Pancreas (tissue), 10 donors: ENCODE data around the gene ITPA. TPM values are rescaled to one million over a fixed set of nuclear protein-coding genes. Genes with fewer than 3 reads are reported as not detected.
"Not testable (repeated sequence)": the region's sequence is repeated elsewhere in the genome, so short reads cannot be mapped to it uniquely, and the experiment has no call there.

Source experiments
- ATAC-seq, 4 donors: fragments of 200-7000 bp; cut with Tn5 transposase; one replicate each; pipeline versions ENCODE4 v1.8.0 to v1.9.1; 2020; ENCODE audit warnings: mild to moderate bottlenecking in 4 of 4, moderate library complexity in 4 of 4
- DNase-seq, 6 donors: peaks; one replicate each; pipeline ENCODE4 v3.0.0-alpha.2; 2020
- FAIRE-seq: peaks from 2 replicates; lab custom pipeline; 2012; peaks lifted over from hg19 to GRCh38; lab: Jason Lieb, UNC
- H3K27ac ChIP-seq, 4 donors: fragments of 200-600 bp; sonication (generic); 1 replicate in 3 of 4; 2 replicates in 1 of 4; pipeline versions ENCODE4 v1.5.0 to v1.8.0; 2020
- H3K27me3 ChIP-seq, 4 donors: fragments of 200-600 bp; one replicate each; pipeline ENCODE4 v1.8.0; 2021
- H3K36me3 ChIP-seq, 3 donors: fragments of 200-600 bp; sonication (generic) in 1 of 3; one replicate each; pipeline versions ENCODE4 v1.5.0 to v1.8.0; 2020 to 2021
- H3K4me1 ChIP-seq, 3 donors: fragments of 200-600 bp; one replicate each; pipeline ENCODE4 v1.8.0; 2021
- H3K4me3 ChIP-seq, 4 donors: fragments of 200-600 bp; sonication (generic) in 2 of 4; one replicate each; pipeline versions ENCODE4 v1.5.0 to v1.8.0; 2020 to 2021
- H3K9me3 ChIP-seq, 4 donors: fragments of 200-600 bp; one replicate each; pipeline ENCODE4 v1.8.0; 2021
- CTCF ChIP-seq, 4 donors: fragments of 200-600 bp; sonication (generic) in 3 of 4; IDR thresholded peaks; one replicate each; pipeline versions ENCODE4 v1.5.0 to v1.8.0; 2021; ENCODE audit warnings: antibody characterized with exemption in 4 of 4
- WGBS, 2 donors: extraction: QIAGEN DNeasy Blood & Tissue Kit; methylation state at CpG; one replicate each; pipeline ENCODE4 v1.1.7; 2013; 5-methylcytosine and 5-hydroxymethylcytosine counted together
- intact Hi-C, 3 donors: fragments of 100-400 bp; cut with DNase I; formaldehyde crosslinking; loops; one replicate each; pipeline versions ENCODE4 v1.11.1 to v1.14.2; 2022
- polyA plus RNA-seq, 2 donors: library from polyadenylated mRNA; stranded (reverse); fragments of 200-250 nt; gene quantifications; one replicate each; pipeline ENCODE4 v1.2.3, GENCODE V29; 2013
- total RNA-seq, 6 donors: library from RNA; stranded (reverse); fragmentation: NEBNext Ultra II Directional in 4 of 6; extraction: Animal tissue kit (Norgen Biotek cat#: 25700) in 4 of 6; gene quantifications; one replicate each; pipeline versions ENCODE4 v1.2.1 to v1.2.4, GENCODE V29; 2021 to 2023
- donor health status: healthy with polysubstance abuse.
- donor health status: DM: no; HTN: no; CAD: no; lungs with moderate emphysema.
- donor health status: DM: no; HTN: no; CAD: no.
- donor health status: control.
- donor health status: control.
- donor health status: Bipolar disorder and iron deficiency.
- donor health status: DM: yes; HTN: yes; CAD: no.
- donor health status: DM: no; HTN: no; CAD: no.
- donor health status: DM: no; HTN: no; CAD: no.
- donor health status: DM: yes; HTN: yes; CAD: no.

The ITPA gene
- total and polyA plus RNA-seq, 8 donors: 14.2 to 111 (median 25.9) TPM

- 1% methylated on average over 10 of the region's 10 CpGs for WGBS, 2 donors
- ATAC-seq (peak; percentile 19 to 54 (median 44)), DNase-seq (no peak), FAIRE-seq (no peak)
- no peak for TF ChIP-seq CTCF (IDR thresholded peaks at IDR 0.05)
- no peak overlapping the region for H3K27ac ChIP-seq
- no peaks in the 10 kb centered on the region for H3K9me3 ChIP-seq
- intact Hi-C loops: no loop called here
- H3K4me3 ChIP-seq: peak overlapping the region; percentile 81 to 90 (median 82)
- H3K36me3 ChIP-seq: no peaks in the 10 kb centered on the region
- peaks cover 0 to 6% (median 4%) of the 10 kb centered on the region in 3 donors for H3K4me1 ChIP-seq
- H3K27me3 ChIP-seq: no peaks in the 10 kb centered on the region
Measured at GRCh38 chr20:3209946-3210317, 634 bp downstream of the ITPA start.

GRCh38 chr20:3210346-3210745, 1.0 kb downstream of the ITPA start:
- ATAC-seq: no peak
- no peak for FAIRE-seq
- Histone ChIP-seq H3K36me3 (no peaks in the 10 kb centered on the region), H3K4me1 (peaks cover 0 to 6% (median 4%) of the 10 kb centered on the region in 3 donors), H3K4me3 (peak overlapping the region in 3 of 4 donors; percentile 81 to 90 (median 84)), H3K27me3 (no peaks in the 10 kb centered on the region), H3K9me3 (no peaks in the 10 kb centered on the region), H3K27ac (no peak overlapping the region)
- 54 to 62% methylated on average over 2 of the region's 2 CpGs for WGBS, 2 donors
- intact Hi-C loops: no loop called here
- no peak for DNase-seq
- TF ChIP-seq CTCF (IDR thresholded peaks at IDR 0.05): no peak

- DNase-seq (no peak), FAIRE-seq (no peak), ATAC-seq (no peak)
- Histone ChIP-seq H3K4me3 (no peak overlapping the region), H3K27ac (no peak overlapping the region), H3K27me3 (no peaks in the 10 kb centered on the region), H3K36me3 (no peaks in the 10 kb centered on the region), H3K9me3 (no peaks in the 10 kb centered on the region), H3K4me1 (peaks cover 0 to 6% (median 4%) of the 10 kb centered on the region in 3 donors)
- intact Hi-C loops: no loop called here
- TF ChIP-seq CTCF (IDR thresholded peaks at IDR 0.05): no peak
- WGBS, 2 donors: 84 to 94% methylated on average over 7 of the region's 7 CpGs
Measured at GRCh38 chr20:3213226-3213625, 3.9 kb downstream of the ITPA start.

- intact Hi-C loops, FAIRE-seq: not testable (repeated sequence)
Measured at GRCh38 chr20:3215359-3215917, 6.1 kb downstream of the ITPA start.

GRCh38 chr20:3218307-3218988, 9.2 kb downstream of the ITPA start:
- Histone ChIP-seq H3K9me3 (no peaks in the 10 kb centered on the region), H3K4me1 (peaks cover 0 to 7% (median 0%) of the 10 kb centered on the region in 3 donors), H3K27me3 (no peaks in the 10 kb centered on the region), H3K4me3 (no peak overlapping the region), H3K27ac (no peak overlapping the region), H3K36me3 (peaks cover 0 to 19% (median 0%) of the 10 kb centered on the region in 3 donors)
- FAIRE-seq: no peak
- peak; percentile 34 to 91 (median 68) for DNase-seq
- intact Hi-C loops: no loop called here
- TF ChIP-seq CTCF (IDR thresholded peaks at IDR 0.05): peak; percentile 89 to 92 (median 91)
- ATAC-seq: peak; percentile 81 to 97 (median 88)
- WGBS, 2 donors: 19% methylated on average over 30 of the region's 30 CpGs

More at GRCh38 chr20:3215359-3215917, 6.1 kb downstream of the ITPA start:
- not testable (repeated sequence) for H3K9me3 ChIP-seq, ATAC-seq, H3K27me3 ChIP-seq, H3K36me3 ChIP-seq, H3K27ac ChIP-seq, H3K4me3 ChIP-seq, DNase-seq, H3K4me1 ChIP-seq
- 84 to 91% methylated on average over 7 of the region's 7 CpGs for WGBS, 2 donors
